ENCODE results near the gene SESN1.
"Not testable (repeated sequence)": the region's sequence is repeated elsewhere in the genome, so short reads cannot be mapped to it uniquely, and the experiment has no call there.

SESN1 gene

GRCh38 chr6:108985301-108985700 is 109.3 kb downstream of the SESN1 start:
- Histone ChIP-seq H3K36me3 (ENCODE audit: insufficient read depth, low read length) (no peaks in the 10 kb centered on the region), H3K9me3 (ENCODE audit: insufficient read depth, low read length, severe bottlenecking) (no peaks in the 10 kb centered on the region), H3K27me3 (ENCODE audit: insufficient read depth, low read length, poor library complexity) (no peaks in the 10 kb centered on the region), H3K4me1 (ENCODE audit: insufficient read depth, low read length) (no peaks in the 10 kb centered on the region), H3K4me3 (ENCODE audit: low read depth in 1 of 2, low read length in 2 of 2) (no peak overlapping the region), H3K4me2 (ENCODE audit: insufficient read depth, low read length) (no peak overlapping the region), H4K20me1 (ENCODE audit: insufficient read depth, low read length) (no peaks in the 10 kb centered on the region), H3K79me2 (ENCODE audit: insufficient read depth, low read length) (no peaks in the 10 kb centered on the region), H3K9ac (ENCODE audit: low read depth, low read length) (no peak overlapping the region), H2AFZ (ENCODE audit: low read depth, low read length) (no peak overlapping the region), H3K27ac (ENCODE audit: low read length) (no peak overlapping the region)
- TF ChIP-seq, protein P1, sequence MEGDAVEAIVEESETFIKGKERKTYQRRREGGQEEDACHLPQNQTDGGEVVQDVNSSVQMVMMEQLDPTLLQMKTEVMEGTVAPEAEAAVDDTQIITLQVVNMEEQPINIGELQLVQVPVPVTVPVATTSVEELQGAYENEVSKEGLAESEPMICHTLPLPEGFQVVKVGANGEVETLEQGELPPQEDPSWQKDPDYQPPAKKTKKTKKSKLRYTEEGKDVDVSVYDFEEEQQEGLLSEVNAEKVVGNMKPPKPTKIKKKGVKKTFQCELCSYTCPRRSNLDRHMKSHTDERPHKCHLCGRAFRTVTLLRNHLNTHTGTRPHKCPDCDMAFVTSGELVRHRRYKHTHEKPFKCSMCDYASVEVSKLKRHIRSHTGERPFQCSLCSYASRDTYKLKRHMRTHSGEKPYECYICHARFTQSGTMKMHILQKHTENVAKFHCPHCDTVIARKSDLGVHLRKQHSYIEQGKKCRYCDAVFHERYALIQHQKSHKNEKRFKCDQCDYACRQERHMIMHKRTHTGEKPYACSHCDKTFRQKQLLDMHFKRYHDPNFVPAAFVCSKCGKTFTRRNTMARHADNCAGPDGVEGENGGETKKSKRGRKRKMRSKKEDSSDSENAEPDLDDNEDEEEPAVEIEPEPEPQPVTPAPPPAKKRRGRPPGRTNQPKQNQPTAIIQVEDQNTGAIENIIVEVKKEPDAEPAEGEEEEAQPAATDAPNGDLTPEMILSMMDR (IDR thresholded peaks at IDR 0.05; ENCODE audit: borderline replicate concordance, extremely low read depth, low read length, poor library complexity, severe bottlenecking) = no peak
- TF ChIP-seq EZH2 (IDR thresholded peaks at IDR 0.05; ENCODE audit: borderline replicate concordance, low read depth, low read length, severe bottlenecking) = no peak
- DNase-seq = no peak
- no peak for ATAC-seq (ENCODE audit: insufficient read depth, low read depth)

GRCh38 chr6:108983151-108983550 is 111.5 kb downstream of the SESN1 start:
- H2AFZ ChIP-seq (ENCODE audit: low read depth, low read length) = no peak overlapping the region
- no peak overlapping the region for H3K4me3 ChIP-seq (ENCODE audit: low read depth in 1 of 2, low read length in 2 of 2)
- no peak overlapping the region for H3K4me2 ChIP-seq (ENCODE audit: insufficient read depth, low read length)
- H3K9ac ChIP-seq (ENCODE audit: low read depth, low read length) = no peak overlapping the region
- no peak for TF ChIP-seq EZH2 (IDR thresholded peaks at IDR 0.05; ENCODE audit: borderline replicate concordance, low read depth, low read length, severe bottlenecking)
- TF ChIP-seq, protein P1 (IDR thresholded peaks at IDR 0.05; ENCODE audit: borderline replicate concordance, extremely low read depth, low read length, poor library complexity, severe bottlenecking) = no peak
- H3K9me3 ChIP-seq (ENCODE audit: insufficient read depth, low read length, severe bottlenecking) = no peaks in the 10 kb centered on the region
- ATAC-seq (ENCODE audit: insufficient read depth, low read depth) (no peak), DNase-seq (no peak)
- H3K79me2 ChIP-seq (ENCODE audit: insufficient read depth, low read length) = no peaks in the 10 kb centered on the region
- H3K36me3 ChIP-seq (ENCODE audit: insufficient read depth, low read length) = no peaks in the 10 kb centered on the region
- no peaks in the 10 kb centered on the region for H4K20me1 ChIP-seq (ENCODE audit: insufficient read depth, low read length)
- H3K27me3 ChIP-seq (ENCODE audit: insufficient read depth, low read length, poor library complexity) = no peaks in the 10 kb centered on the region
- H3K27ac ChIP-seq (ENCODE audit: low read length) = no peak overlapping the region
- no peaks in the 10 kb centered on the region for H3K4me1 ChIP-seq (ENCODE audit: insufficient read depth, low read length)

- no peak for TF ChIP-seq EZH2 (IDR thresholded peaks at IDR 0.05; ENCODE audit: borderline replicate concordance, low read depth, low read length, severe bottlenecking)
- TF ChIP-seq, protein P1 (IDR thresholded peaks at IDR 0.05; ENCODE audit: borderline replicate concordance, extremely low read depth, low read length, poor library complexity, severe bottlenecking) = no peak
- Histone ChIP-seq H3K27ac (ENCODE audit: low read length) (no peak overlapping the region), H3K36me3 (ENCODE audit: insufficient read depth, low read length) (no peaks in the 10 kb centered on the region), H3K27me3 (ENCODE audit: insufficient read depth, low read length, poor library complexity) (no peaks in the 10 kb centered on the region), H3K9ac (ENCODE audit: low read depth, low read length) (no peak overlapping the region), H3K9me3 (ENCODE audit: insufficient read depth, low read length, severe bottlenecking) (no peaks in the 10 kb centered on the region), H2AFZ (ENCODE audit: low read depth, low read length) (no peak overlapping the region), H3K79me2 (ENCODE audit: insufficient read depth, low read length) (no peaks in the 10 kb centered on the region), H3K4me3 (ENCODE audit: low read depth in 1 of 2, low read length in 2 of 2) (no peak overlapping the region), H3K4me2 (ENCODE audit: insufficient read depth, low read length) (no peak overlapping the region), H4K20me1 (ENCODE audit: insufficient read depth, low read length) (no peaks in the 10 kb centered on the region), H3K4me1 (ENCODE audit: insufficient read depth, low read length) (no peaks in the 10 kb centered on the region)
- no peak for ATAC-seq (ENCODE audit: insufficient read depth, low read depth)
- DNase-seq = no peak
Observed at GRCh38 chr6:108982154-108983113, 112.2 kb downstream of the SESN1 start.

GRCh38 chr6:108978638-108979037 is 116.0 kb downstream of the SESN1 start:
- H3K4me1 ChIP-seq (ENCODE audit: insufficient read depth, low read length); H4K20me1 ChIP-seq (ENCODE audit: insufficient read depth, low read length); H3K4me2 ChIP-seq (ENCODE audit: insufficient read depth, low read length); H2AFZ ChIP-seq (ENCODE audit: low read depth, low read length); ATAC-seq (ENCODE audit: insufficient read depth, low read depth); H3K27ac ChIP-seq (ENCODE audit: low read length); H3K27me3 ChIP-seq (ENCODE audit: insufficient read depth, low read length, poor library complexity); H3K36me3 ChIP-seq (ENCODE audit: insufficient read depth, low read length); H3K9me3 ChIP-seq (ENCODE audit: insufficient read depth, low read length, severe bottlenecking); H3K4me3 ChIP-seq (ENCODE audit: low read depth in 1 of 2, low read length in 2 of 2); DNase-seq; H3K9ac ChIP-seq (ENCODE audit: low read depth, low read length); H3K79me2 ChIP-seq (ENCODE audit: insufficient read depth, low read length): not testable (repeated sequence)

All from DND-41 (cell line).